ENCODE measurements around the gene SOWAHC.
"Not testable (repeated sequence)": the region's sequence is repeated elsewhere in the genome, so short reads cannot be mapped to it uniquely, and the experiment has no call there.

SOWAHC gene

DNA sequence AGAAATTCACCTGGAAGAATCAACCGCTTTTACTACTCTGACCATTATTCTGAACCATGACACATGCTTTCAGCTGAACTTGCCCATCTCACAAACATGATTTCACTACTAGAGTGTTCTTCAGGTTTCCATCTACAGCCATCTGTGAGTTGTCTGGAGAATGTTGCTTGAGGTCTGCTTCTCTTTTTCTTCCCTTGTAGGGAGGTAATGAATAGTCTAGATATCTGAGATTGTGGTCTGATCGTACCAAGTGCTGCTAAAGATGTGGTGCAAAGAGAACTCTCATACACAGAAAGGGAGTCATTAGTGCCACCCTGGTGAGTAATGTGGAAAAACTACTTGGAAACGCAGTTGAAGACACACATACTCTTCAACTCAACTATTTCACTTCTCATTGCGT, 10.2 kb downstream of the SOWAHC start:
- CTCF ChIA-PET, result no interaction called here
- POLR2A ChIA-PET, result no interaction called here
- DNase-seq (ENCODE audit: extremely low spot score), result no peak

GRCh38 chr2:109628321-109628720, 14.2 kb downstream of the SOWAHC start:
- CTCF ChIA-PET; DNase-seq (ENCODE audit: extremely low spot score); POLR2A ChIA-PET: not testable (repeated sequence)

More for the DNA sequence above, 10.2 kb downstream of the SOWAHC start:
- no peak for TF ChIP-seq ELF4 (IDR thresholded peaks at IDR 0.05)
- no peak for TF ChIP-seq FOXA1 (IDR thresholded peaks at IDR 0.05)
- no peak for TF ChIP-seq LEF1 (IDR thresholded peaks at IDR 0.05; ENCODE audit: borderline replicate concordance)
- TF ChIP-seq L3MBTL2 (conservative IDR thresholded peaks at IDR 0.05), result no peak
- no peak for TF ChIP-seq BHLHE40 (IDR thresholded peaks at IDR 0.05; ENCODE audit: borderline replicate concordance)
- TF ChIP-seq PKNOX1 (IDR thresholded peaks at IDR 0.05), result no peak
- TF ChIP-seq SP1 (IDR thresholded peaks at IDR 0.05), result no peak
- TF ChIP-seq ARNT (IDR thresholded peaks at IDR 0.05), result no peak
- TF ChIP-seq SUZ12 (IDR thresholded peaks at IDR 0.05), result no peak
- TF ChIP-seq NFRKB (IDR thresholded peaks at IDR 0.05), result no peak

DNA sequence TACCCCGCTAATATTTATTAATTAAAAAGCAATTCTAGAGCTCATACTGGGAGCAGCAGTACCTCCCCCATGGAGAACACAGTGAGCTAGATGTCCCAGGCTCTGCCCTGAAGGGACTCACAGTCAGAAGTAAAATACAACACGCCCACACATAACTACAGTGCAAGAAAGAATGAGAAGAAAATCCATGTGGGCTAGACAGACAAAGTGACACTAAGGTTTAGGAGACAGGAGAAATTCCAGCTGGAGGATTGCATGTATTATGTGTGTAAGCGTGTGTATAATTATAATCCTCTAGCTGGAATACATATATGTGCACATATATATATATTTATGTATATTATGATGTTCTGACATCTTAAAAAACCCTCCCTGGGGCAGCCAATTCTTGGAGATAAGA, 15.7 kb downstream of the SOWAHC start:
- CTCF ChIA-PET, result interaction anchor here (0.6 kb wide), 1 partner anchor 578 kb away, joined by 5 read pairs; no protein-coding TSS in a partner anchor
- POLR2A ChIA-PET, result no interaction called here

GRCh38 chr2:109630441-109631430, 16.6 kb downstream of the SOWAHC start:
- ChIA-PET CTCF (no interaction called here), POLR2A (no interaction called here)
- no peak for DNase-seq (ENCODE audit: extremely low spot score)
- TF ChIP-seq ARNT (IDR thresholded peaks at IDR 0.05), result no peak
- no peak for TF ChIP-seq BHLHE40 (IDR thresholded peaks at IDR 0.05; ENCODE audit: borderline replicate concordance)
- TF ChIP-seq L3MBTL2 (conservative IDR thresholded peaks at IDR 0.05), result no peak
- no peak for TF ChIP-seq CTBP1 (IDR thresholded peaks at IDR 0.05; ENCODE audit: borderline replicate concordance)
- TF ChIP-seq SUZ12 (IDR thresholded peaks at IDR 0.05), result no peak
- no peak for TF ChIP-seq LEF1 (IDR thresholded peaks at IDR 0.05; ENCODE audit: borderline replicate concordance)
- no peak for TF ChIP-seq TARDBP (IDR thresholded peaks at IDR 0.05)

More for the DNA sequence above, 15.7 kb downstream of the SOWAHC start:
- no peak for DNase-seq (ENCODE audit: extremely low spot score)
- TF ChIP-seq LEF1 (IDR thresholded peaks at IDR 0.05; ENCODE audit: borderline replicate concordance) (no peak), TARDBP (IDR thresholded peaks at IDR 0.05) (no peak), SP1 (IDR thresholded peaks at IDR 0.05) (no peak), FOXM1 (IDR thresholded peaks at IDR 0.05; ENCODE audit: borderline replicate concordance) (no peak), SUZ12 (IDR thresholded peaks at IDR 0.05) (no peak), NFRKB (IDR thresholded peaks at IDR 0.05) (no peak), ELF4 (IDR thresholded peaks at IDR 0.05) (no peak), BHLHE40 (IDR thresholded peaks at IDR 0.05; ENCODE audit: borderline replicate concordance) (no peak), ARNT (IDR thresholded peaks at IDR 0.05) (no peak), HDGF (IDR thresholded peaks at IDR 0.05; ENCODE audit: borderline replicate concordance) (no peak), CTBP1 (IDR thresholded peaks at IDR 0.05; ENCODE audit: borderline replicate concordance) (no peak), PKNOX1 (IDR thresholded peaks at IDR 0.05) (no peak), FOXK2 (IDR thresholded peaks at IDR 0.05) (no peak)

DNA sequence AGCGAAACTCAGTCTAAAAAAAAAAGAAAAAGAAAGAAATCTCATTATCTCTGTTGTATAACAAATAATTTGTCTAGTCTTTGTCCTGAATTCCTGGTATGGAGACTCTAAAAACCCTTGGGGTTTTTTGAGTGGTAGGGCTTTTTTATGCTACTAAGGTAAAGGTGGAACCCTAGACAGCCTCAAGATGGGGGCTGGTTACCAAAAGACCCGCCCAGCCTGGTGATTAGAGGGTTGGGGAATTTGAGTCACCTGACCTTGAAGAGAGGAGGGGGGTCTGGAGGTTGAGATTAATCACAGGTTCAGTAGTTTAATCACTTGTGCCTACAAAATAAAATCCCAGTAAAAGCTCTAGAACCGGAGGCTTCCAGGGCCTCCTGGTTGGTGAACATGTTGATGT, 17.6 kb downstream of the SOWAHC start:
- no peak for DNase-seq (ENCODE audit: extremely low spot score)
- TF ChIP-seq SP1 (IDR thresholded peaks at IDR 0.05), result no peak
- no peak for TF ChIP-seq CTBP1 (IDR thresholded peaks at IDR 0.05; ENCODE audit: borderline replicate concordance)
- no peak for TF ChIP-seq LEF1 (IDR thresholded peaks at IDR 0.05; ENCODE audit: borderline replicate concordance)
- no peak for TF ChIP-seq L3MBTL2 (conservative IDR thresholded peaks at IDR 0.05)
- no peak for TF ChIP-seq BHLHE40 (IDR thresholded peaks at IDR 0.05; ENCODE audit: borderline replicate concordance)
- no peak for TF ChIP-seq NFRKB (IDR thresholded peaks at IDR 0.05)
- TF ChIP-seq FOXA1 (IDR thresholded peaks at IDR 0.05), result no peak
- TF ChIP-seq HDGF (IDR thresholded peaks at IDR 0.05; ENCODE audit: borderline replicate concordance), result no peak
- TF ChIP-seq SUZ12 (IDR thresholded peaks at IDR 0.05), result no peak
- TF ChIP-seq PKNOX1 (IDR thresholded peaks at IDR 0.05), result no peak
- no peak for TF ChIP-seq FOXM1 (IDR thresholded peaks at IDR 0.05; ENCODE audit: borderline replicate concordance)
- TF ChIP-seq ZNF384 (IDR thresholded peaks at IDR 0.05), result no peak
- POLR2A ChIA-PET, result no interaction called here
- CTCF ChIA-PET, result no interaction called here

DNA sequence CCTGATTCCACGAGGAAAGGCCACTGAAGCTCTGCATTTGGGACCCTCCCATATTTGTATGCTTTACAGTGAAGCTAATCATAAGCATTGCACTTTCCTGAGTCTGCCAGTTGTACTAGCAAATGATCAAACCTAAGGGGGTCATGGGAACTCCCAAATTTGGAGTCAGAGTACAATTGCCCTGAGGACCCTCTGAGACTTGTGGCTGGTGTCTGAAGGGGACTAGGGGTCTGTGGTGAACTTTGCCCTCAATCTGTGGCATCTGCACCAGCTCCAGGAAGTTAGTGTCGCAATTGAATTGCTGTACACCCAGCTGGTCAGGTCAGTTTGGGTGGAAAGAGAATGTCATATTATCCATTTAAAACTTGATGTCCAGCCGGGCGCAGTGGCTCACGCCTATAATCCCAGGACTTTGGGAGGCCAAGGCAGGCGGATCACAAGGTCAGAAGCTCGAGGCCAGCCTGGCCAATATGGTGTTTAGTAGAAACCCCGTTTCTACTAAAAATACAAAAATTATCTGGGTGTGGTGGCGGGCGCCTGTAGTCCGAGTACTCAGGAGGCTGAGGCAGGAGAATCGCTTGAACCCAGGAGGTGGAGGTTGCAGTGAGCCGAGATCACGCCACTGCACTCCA, 18.1 kb downstream of the SOWAHC start:
- TF ChIP-seq CTBP1 (IDR thresholded peaks at IDR 0.05; ENCODE audit: borderline replicate concordance), result no peak
- TF ChIP-seq TARDBP (IDR thresholded peaks at IDR 0.05), result no peak
- TF ChIP-seq ZNF384 (IDR thresholded peaks at IDR 0.05), result no peak
- no peak for TF ChIP-seq FOXA1 (IDR thresholded peaks at IDR 0.05)
- no peak for TF ChIP-seq SUZ12 (IDR thresholded peaks at IDR 0.05)
- no peak for TF ChIP-seq FOXM1 (IDR thresholded peaks at IDR 0.05; ENCODE audit: borderline replicate concordance)
- TF ChIP-seq ELF4 (IDR thresholded peaks at IDR 0.05), result no peak
- no peak for TF ChIP-seq NFRKB (IDR thresholded peaks at IDR 0.05)
- TF ChIP-seq SP1 (IDR thresholded peaks at IDR 0.05), result no peak
- TF ChIP-seq PKNOX1 (IDR thresholded peaks at IDR 0.05), result no peak
- TF ChIP-seq FOXK2 (IDR thresholded peaks at IDR 0.05), result no peak
- TF ChIP-seq LEF1 (IDR thresholded peaks at IDR 0.05; ENCODE audit: borderline replicate concordance), result no peak
- TF ChIP-seq L3MBTL2 (conservative IDR thresholded peaks at IDR 0.05), result no peak
- TF ChIP-seq ARNT (IDR thresholded peaks at IDR 0.05), result no peak
- ChIA-PET CTCF (no interaction called here), POLR2A (no interaction called here)
- no peak for DNase-seq (ENCODE audit: extremely low spot score)
